OCI-LY1 (cell line): ENCODE data around the gene STAT3.

ENCODE experiments used
- EZH2 ChIP-seq: fragments of 200-600 bp; sonication (generic), shearing (Covaris generic); IDR thresholded peaks from 2 replicates; pipeline ENCODE4 v1.8.0; 2017; ENCODE audit warnings: borderline replicate concordance, mixed run types, mild to moderate bottlenecking, antibody characterized with exemption, low read length, moderate library complexity, mixed read lengths
- TF ChIP-seq, protein P1 (sequence below): fragments of 200-600 bp; sonication (generic), shearing (Covaris generic); IDR thresholded peaks from 2 replicates; pipeline ENCODE4 v1.5.1; 2017; ENCODE audit warnings: mild to moderate bottlenecking, antibody characterized with exemption, low read length, moderate library complexity, mixed read lengths

GRCh38 chr17:42380935-42381334 lies 7.3 kb downstream of the STAT3 start:
- TF ChIP-seq, protein P1, sequence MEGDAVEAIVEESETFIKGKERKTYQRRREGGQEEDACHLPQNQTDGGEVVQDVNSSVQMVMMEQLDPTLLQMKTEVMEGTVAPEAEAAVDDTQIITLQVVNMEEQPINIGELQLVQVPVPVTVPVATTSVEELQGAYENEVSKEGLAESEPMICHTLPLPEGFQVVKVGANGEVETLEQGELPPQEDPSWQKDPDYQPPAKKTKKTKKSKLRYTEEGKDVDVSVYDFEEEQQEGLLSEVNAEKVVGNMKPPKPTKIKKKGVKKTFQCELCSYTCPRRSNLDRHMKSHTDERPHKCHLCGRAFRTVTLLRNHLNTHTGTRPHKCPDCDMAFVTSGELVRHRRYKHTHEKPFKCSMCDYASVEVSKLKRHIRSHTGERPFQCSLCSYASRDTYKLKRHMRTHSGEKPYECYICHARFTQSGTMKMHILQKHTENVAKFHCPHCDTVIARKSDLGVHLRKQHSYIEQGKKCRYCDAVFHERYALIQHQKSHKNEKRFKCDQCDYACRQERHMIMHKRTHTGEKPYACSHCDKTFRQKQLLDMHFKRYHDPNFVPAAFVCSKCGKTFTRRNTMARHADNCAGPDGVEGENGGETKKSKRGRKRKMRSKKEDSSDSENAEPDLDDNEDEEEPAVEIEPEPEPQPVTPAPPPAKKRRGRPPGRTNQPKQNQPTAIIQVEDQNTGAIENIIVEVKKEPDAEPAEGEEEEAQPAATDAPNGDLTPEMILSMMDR: no peak
- no peak for TF ChIP-seq EZH2
